Measurements from ENCODE around the gene IRGC. TPM values are rescaled to one million over a fixed set of nuclear protein-coding genes. Genes with fewer than 3 reads are reported as not detected.

The IRGC gene
- total RNA-seq, 3 donors from 2014 or later (not counting 1 experiment from before 2014, with no cell fraction given): not detected

DNA sequence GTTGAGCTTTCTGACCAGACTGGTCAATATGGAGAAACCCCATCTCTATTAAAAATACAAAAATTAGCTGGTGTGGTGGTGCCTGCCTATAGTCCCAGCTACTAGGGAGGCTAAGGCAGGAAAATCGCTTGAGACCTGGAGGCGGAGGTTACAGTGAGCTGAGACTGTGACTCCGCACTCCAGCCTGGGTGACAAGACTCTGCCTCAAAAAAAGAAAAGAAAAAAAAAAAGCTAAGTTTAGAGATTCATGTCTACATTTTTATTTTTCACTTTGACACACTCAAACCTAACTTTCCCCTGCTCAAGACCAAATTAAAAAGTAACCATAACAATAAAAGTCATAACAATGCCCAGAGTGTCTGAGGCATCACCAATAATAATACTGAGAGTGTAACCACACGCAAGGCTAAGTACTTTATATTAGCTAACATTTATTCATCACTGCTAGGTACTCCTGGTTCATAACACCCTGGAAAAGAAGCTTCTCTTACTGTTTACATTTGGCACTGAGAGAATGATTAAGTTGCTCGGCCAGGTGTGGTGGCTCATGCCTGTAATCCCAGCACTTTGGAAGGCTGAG is 5.7 kb downstream of the IRGC start:
- Mint-ChIP-seq H3K27me3 (ENCODE audit: low read depth in 2 of 2) (no peaks in the 10 kb centered on the region), H3K27ac (no peak overlapping the region), H3K36me3 (no peaks in the 10 kb centered on the region), H3K4me3 (no peak overlapping the region), H3K9me3 (no peaks in the 10 kb centered on the region), H3K4me1 (no peaks in the 10 kb centered on the region)
- TF ChIP-seq, protein P1, sequence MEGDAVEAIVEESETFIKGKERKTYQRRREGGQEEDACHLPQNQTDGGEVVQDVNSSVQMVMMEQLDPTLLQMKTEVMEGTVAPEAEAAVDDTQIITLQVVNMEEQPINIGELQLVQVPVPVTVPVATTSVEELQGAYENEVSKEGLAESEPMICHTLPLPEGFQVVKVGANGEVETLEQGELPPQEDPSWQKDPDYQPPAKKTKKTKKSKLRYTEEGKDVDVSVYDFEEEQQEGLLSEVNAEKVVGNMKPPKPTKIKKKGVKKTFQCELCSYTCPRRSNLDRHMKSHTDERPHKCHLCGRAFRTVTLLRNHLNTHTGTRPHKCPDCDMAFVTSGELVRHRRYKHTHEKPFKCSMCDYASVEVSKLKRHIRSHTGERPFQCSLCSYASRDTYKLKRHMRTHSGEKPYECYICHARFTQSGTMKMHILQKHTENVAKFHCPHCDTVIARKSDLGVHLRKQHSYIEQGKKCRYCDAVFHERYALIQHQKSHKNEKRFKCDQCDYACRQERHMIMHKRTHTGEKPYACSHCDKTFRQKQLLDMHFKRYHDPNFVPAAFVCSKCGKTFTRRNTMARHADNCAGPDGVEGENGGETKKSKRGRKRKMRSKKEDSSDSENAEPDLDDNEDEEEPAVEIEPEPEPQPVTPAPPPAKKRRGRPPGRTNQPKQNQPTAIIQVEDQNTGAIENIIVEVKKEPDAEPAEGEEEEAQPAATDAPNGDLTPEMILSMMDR (IDR thresholded peaks at IDR 0.05): no peak
- DNase-seq (no peak), ATAC-seq (no peak)
- no peak overlapping the region for H3K4me3 ChIP-seq (ENCODE audit: low read length)
- no peak overlapping the region for H3K27ac ChIP-seq (ENCODE audit: low read length)
- H3K27me3 ChIP-seq (ENCODE audit: control insufficient read depth, insufficient read depth, low read length): no peaks in the 10 kb centered on the region
- no peaks in the 10 kb centered on the region for H3K9me3 ChIP-seq (ENCODE audit: control insufficient read depth, insufficient read depth, low read length)
- WGBS (ENCODE audit: insufficient coverage): 88% methylated on average over 5 of the region's 5 CpGs
- intact Hi-C loops (cut with micrococcal nuclease): no loop called here
- H3K4me1 ChIP-seq (ENCODE audit: control insufficient read depth, insufficient read depth, low read length): peaks cover 5% of the 10 kb centered on the region
- H3K36me3 ChIP-seq (ENCODE audit: control insufficient read depth, insufficient read depth, low read length): no peaks in the 10 kb centered on the region

DNA sequence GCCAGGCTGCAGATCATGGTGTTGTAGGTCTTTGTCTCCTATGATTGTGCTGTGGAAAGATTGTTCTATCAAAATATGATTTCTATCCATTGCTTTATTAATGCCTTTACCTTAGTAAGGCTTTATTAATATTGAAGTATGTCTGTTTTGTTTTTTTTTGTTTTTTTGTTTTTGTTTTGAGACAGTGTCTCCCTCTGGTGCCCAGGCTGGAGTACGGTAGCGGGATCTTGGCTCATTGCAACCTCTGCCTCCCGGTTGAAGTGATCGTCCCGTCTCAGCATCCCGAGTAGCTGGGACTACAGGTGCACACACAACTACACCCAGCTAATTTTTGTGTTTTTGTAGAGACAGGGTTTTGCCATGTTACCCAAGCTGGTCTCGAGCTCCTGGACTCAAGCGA is 7.7 kb downstream of the IRGC start:
- Histone ChIP-seq H3K36me3 (ENCODE audit: control insufficient read depth, insufficient read depth, low read length) (peaks cover 6% of the 10 kb centered on the region), H3K4me1 (ENCODE audit: control insufficient read depth, insufficient read depth, low read length) (peaks cover 11% of the 10 kb centered on the region), H3K27me3 (ENCODE audit: control insufficient read depth, insufficient read depth, low read length) (no peaks in the 10 kb centered on the region), H3K27ac (ENCODE audit: low read length) (no peak overlapping the region), H3K4me3 (ENCODE audit: low read length) (no peak overlapping the region), H3K9me3 (ENCODE audit: control insufficient read depth, insufficient read depth, low read length) (no peaks in the 10 kb centered on the region)
- no peak for ATAC-seq
- no peaks in the 10 kb centered on the region for H3K27me3 Mint-ChIP-seq (ENCODE audit: low read depth in 2 of 2)
- no peak overlapping the region for H3K27ac Mint-ChIP-seq
- whole genome bisulfite sequencing (ENCODE audit: insufficient coverage): 94% methylated on average over 8 of the region's 8 CpGs
- H3K9me3 Mint-ChIP-seq: no peaks in the 10 kb centered on the region
- no peak for DNase-seq
- H3K4me3 Mint-ChIP-seq: no peak overlapping the region
- H3K4me1 Mint-ChIP-seq: no peaks in the 10 kb centered on the region
- H3K36me3 Mint-ChIP-seq: no peaks in the 10 kb centered on the region
- TF ChIP-seq, protein P1 (IDR thresholded peaks at IDR 0.05): no peak
- intact Hi-C loops (cut with micrococcal nuclease): no loop called here

DNA sequence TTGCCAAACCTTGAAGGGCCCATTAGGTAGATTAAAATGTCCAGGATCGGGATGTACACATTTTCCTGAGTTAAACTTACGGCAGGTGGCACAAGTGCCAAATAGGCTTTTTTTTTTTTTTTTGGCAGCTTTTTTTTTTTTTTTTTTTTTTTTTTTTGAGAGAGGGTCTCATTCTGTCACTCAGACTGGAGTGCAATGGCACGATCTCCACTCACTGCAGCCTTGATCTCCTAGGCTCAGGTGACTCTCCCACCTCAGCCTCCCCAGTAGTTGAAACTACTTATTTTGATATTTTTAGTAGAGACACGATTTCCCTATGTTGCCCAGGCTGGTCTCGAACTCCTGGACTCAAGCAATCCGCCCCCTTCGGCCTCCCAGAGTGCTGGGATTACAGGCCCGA is 9.0 kb downstream of the IRGC start:
- Histone ChIP-seq H3K4me1 (ENCODE audit: control insufficient read depth, insufficient read depth, low read length) (peaks cover 11% of the 10 kb centered on the region), H3K27me3 (ENCODE audit: control insufficient read depth, insufficient read depth, low read length) (no peaks in the 10 kb centered on the region), H3K27ac (ENCODE audit: low read length) (no peak overlapping the region), H3K9me3 (ENCODE audit: control insufficient read depth, insufficient read depth, low read length) (no peaks in the 10 kb centered on the region), H3K36me3 (ENCODE audit: control insufficient read depth, insufficient read depth, low read length) (peaks cover 16% of the 10 kb centered on the region), H3K4me3 (ENCODE audit: low read length) (no peak overlapping the region)
- Mint-ChIP-seq H3K36me3 (no peaks in the 10 kb centered on the region), H3K27me3 (ENCODE audit: low read depth in 2 of 2) (no peaks in the 10 kb centered on the region), H3K27ac (no peak overlapping the region), H3K4me3 (no peak overlapping the region), H3K9me3 (no peaks in the 10 kb centered on the region), H3K4me1 (no peaks in the 10 kb centered on the region)
- intact Hi-C loops (cut with micrococcal nuclease): no loop called here
- WGBS (ENCODE audit: insufficient coverage): 87% methylated on average over 6 of the region's 8 CpGs
- TF ChIP-seq, protein P1 (IDR thresholded peaks at IDR 0.05): no peak
- ATAC-seq: no peak
- no peak for DNase-seq

DNA sequence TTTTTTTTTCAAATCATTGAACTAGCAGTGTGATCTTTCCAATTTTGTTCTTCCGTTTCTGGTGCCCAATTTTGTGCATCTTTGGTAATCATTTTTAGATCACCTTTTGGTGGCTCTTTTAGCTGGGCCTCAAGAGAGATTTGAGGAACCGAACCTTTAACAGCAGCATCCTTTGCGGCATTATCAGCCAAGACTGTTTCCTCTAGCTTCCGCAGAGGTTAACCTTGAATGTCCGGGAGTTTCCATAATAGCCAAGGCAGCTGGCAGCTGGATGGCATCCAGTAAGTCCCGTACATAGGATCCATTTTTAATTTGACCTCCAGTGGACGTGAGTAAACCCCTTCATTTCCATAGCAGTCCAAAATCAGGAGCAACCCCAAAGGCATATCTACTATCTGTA is 9.6 kb downstream of the IRGC start:
- no peak for DNase-seq
- Mint-ChIP-seq H3K4me3 (no peak overlapping the region), H3K36me3 (no peaks in the 10 kb centered on the region), H3K27me3 (ENCODE audit: low read depth in 2 of 2) (no peaks in the 10 kb centered on the region), H3K27ac (no peak overlapping the region), H3K4me1 (no peaks in the 10 kb centered on the region), H3K9me3 (no peaks in the 10 kb centered on the region)
- peaks cover 11% of the 10 kb centered on the region for H3K4me1 ChIP-seq (ENCODE audit: control insufficient read depth, insufficient read depth, low read length)
- H3K27me3 ChIP-seq (ENCODE audit: control insufficient read depth, insufficient read depth, low read length): no peaks in the 10 kb centered on the region
- H3K4me3 ChIP-seq (ENCODE audit: low read length): no peak overlapping the region
- H3K9me3 ChIP-seq (ENCODE audit: control insufficient read depth, insufficient read depth, low read length): no peaks in the 10 kb centered on the region
- no peak overlapping the region for H3K27ac ChIP-seq (ENCODE audit: low read length)
- no peak for ATAC-seq
- intact Hi-C loops (cut with micrococcal nuclease): no loop called here
- H3K36me3 ChIP-seq (ENCODE audit: control insufficient read depth, insufficient read depth, low read length): peaks cover 22% of the 10 kb centered on the region
- WGBS (ENCODE audit: insufficient coverage): 25% methylated on average over 7 of the region's 7 CpGs
- TF ChIP-seq, protein P1 (IDR thresholded peaks at IDR 0.05): no peak
